Urinary bladder (tissue), 4 donors: ENCODE results near the gene CDH13. TPM values are rescaled to one million over a fixed set of nuclear protein-coding genes. Genes with fewer than 3 reads are reported as not detected.

ENCODE experiments used
- DNase-seq: peaks from one replicate; pipeline ENCODE4 v3.0.0-alpha.2; 2015; ENCODE audit errors: extremely low spot score
- H3K27ac ChIP-seq: one replicate; pipeline ENCODE4 v1.5.1; 2013; ENCODE audit warnings: low read depth, mild to moderate bottlenecking, moderate library complexity
- H3K36me3 ChIP-seq: one replicate; pipeline ENCODE4 v1.6.1; 2013; ENCODE audit warnings: mild to moderate bottlenecking, moderate library complexity; ENCODE audit not compliant: insufficient read depth
- H3K4me1 ChIP-seq: one replicate; pipeline ENCODE4 v1.6.1; 2013; ENCODE audit warnings: mild to moderate bottlenecking, moderate library complexity; ENCODE audit not compliant: insufficient read depth
- H3K4me3 ChIP-seq: one replicate; pipeline ENCODE4 v1.5.1; 2013; ENCODE audit warnings: low read depth, low read length
- WGBS: extraction: QIAGEN DNeasy Blood & Tissue Kit; methylation state at CpG from one replicate; pipeline ENCODE4 v1.1.7; 2013; 5-methylcytosine and 5-hydroxymethylcytosine counted together
- polyA plus RNA-seq: library from polyadenylated mRNA; stranded (reverse); fragments of 200-250 nt; gene quantifications from one replicate; pipeline ENCODE4 v1.2.3, GENCODE V29; 2013
- total RNA-seq: library from RNA; depleted of rRNA; stranded (reverse); fragments of >200 nt; gene quantifications from one replicate; pipeline ENCODE4 v1.2.3, GENCODE V29; 2014
- donor health status: healthy with polysubstance abuse.
- donor health status: healthy.

The CDH13 gene
- total and polyA plus RNA-seq, 2 donors, result 18.9 to 21.5 TPM

DNA sequence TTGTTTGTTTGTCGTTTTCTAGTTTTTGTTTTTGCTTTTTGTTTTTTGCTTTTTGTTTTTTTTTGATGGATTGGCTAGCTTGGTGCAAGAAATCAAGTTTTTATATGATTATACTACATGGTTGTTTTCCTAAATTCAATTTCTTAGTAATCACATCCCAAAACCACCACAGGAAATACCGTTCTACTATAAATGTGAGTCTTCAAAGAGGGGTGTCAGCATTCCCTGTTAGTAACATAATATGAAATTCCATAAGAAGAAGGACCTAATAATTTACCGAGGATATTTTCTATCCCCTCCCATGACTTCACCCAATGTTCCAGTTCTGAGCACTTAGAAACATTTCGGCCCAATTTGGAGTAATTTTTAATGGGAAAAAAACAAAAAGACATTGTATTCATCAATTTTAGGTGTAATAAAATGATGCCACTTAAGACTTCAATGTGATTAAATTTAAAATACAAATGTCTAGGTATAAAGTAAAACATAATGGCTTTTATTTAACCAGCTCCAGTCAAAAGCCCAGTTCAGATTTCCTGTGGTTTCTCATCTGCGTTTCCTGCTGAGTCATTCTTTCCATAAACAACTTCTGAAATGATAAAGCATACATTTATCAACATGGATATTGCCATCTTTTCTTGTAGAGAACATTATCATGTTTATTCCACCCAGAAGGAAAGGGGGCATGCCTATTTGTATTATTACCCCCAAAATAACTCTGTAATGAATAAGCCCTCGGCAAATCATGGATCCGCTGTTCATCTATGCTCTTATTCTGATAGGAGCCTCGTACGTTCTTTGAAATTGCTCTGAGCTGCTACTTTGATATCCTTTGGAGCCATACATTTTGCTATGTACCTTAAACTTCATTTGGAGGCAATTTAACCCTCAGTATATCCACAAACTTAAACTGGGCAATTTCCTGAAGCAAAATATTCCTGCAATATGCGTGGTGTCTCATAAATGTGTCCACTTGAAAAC lies 1209.1 kb downstream of the CDH13 start:
- Histone ChIP-seq H3K4me1 (no peaks in the 10 kb centered on the region), H3K36me3 (no peaks in the 10 kb centered on the region), H3K27ac (no peak overlapping the region), H3K4me3 (no peak overlapping the region)
- DNase-seq, result no peak
- 62% methylated on average over 10 of the region's 10 CpGs for WGBS

DNA sequence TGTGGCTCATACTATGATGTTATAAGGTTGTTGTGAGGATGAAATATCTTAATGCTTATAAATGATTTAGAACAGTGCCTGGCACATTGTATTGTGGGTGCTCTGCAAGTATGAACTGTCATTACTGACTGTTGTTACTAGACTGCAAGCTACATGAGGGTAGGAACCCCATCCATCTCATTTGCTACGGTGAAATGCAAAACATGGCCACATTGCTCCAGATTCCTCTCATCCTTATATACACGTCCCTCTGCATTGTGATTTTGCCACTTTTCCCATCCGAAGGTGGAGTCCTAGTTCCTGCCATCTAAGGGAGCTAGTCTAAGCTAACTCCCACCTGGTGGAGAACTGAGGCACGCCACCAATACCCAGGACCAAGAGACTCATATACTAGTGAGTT lies 1210.8 kb downstream of the CDH13 start:
- 92% methylated on average over 4 of the region's 4 CpGs for WGBS
- Histone ChIP-seq H3K4me1 (no peaks in the 10 kb centered on the region), H3K4me3 (no peak overlapping the region), H3K36me3 (no peaks in the 10 kb centered on the region), H3K27ac (no peak overlapping the region)
- DNase-seq, result no peak

DNA sequence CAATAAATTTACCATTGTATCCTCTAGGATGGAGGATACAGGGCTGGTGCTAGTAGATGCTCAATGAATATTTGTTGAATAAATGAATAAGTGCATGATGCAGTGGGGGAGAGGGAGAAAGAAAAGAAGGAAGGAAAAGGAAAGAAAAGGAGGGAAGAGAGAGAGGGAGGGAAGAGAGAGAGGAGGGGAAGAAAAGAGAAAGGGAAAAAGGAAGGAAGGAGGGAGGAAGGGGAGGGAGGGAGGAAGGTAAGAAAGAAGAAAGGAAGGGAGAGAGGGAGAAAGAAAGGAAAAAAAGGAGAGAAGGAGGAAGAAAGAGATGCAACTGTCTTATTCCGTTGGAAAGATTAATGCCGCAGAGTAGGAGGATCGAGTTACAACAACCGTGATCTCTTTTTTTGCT lies 1211.4 kb downstream of the CDH13 start:
- no peak overlapping the region for H3K4me3 ChIP-seq
- H3K36me3 ChIP-seq, result no peaks in the 10 kb centered on the region
- no peak for DNase-seq
- WGBS, result 40% methylated on average over 4 of the region's 4 CpGs
- no peaks in the 10 kb centered on the region for H3K4me1 ChIP-seq
- no peak overlapping the region for H3K27ac ChIP-seq

DNA sequence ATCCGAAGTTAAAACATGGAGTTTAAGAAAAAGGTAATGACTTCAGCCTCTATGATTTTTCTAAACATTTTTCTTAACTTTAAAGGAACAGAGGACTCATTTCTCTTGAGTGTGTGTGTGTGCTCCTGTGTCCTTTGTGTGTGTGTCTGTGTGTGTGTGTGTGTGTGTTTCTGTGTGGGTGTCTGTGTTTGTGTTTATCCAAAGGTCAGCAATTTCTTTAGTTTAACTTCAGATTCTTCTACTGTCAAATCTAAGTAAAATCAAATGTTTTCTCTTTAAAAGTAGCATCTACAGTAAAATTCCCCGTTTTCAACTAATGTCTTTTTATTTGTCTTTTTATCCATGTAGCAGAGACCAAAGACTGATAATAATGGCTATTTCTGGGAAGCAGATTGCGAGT lies 1212.8 kb downstream of the CDH13 start:
- Histone ChIP-seq H3K4me1 (no peaks in the 10 kb centered on the region), H3K4me3 (no peak overlapping the region), H3K27ac (no peak overlapping the region), H3K36me3 (no peaks in the 10 kb centered on the region)
- no peak for DNase-seq
- WGBS, result 42% methylated on average over 3 of the region's 3 CpGs

DNA sequence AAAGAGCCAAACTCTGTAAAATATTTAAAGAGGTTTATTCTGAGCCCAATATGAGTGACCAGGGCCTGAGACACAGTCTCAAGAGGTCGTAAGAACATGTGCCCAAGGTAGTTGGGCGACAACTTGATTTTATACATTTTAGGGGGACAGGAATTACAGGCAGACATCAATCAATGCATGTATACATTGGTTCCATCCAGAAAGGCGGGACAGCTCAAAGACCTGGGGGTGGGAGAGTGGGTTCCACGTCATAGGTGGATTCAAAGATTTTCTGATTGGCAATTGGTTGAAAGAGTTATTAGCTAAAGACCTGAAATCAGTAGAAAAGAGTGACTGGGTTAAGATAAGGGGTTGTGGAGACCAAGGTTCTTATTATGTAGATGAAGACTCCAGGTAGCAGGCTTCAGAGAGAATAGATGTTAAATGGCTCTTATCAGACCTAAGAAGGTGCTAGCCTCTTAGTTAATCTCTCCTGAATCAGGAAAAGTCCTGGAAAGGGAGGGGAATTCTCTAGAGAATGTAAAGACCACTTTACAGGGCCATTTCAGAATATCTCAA lies 1213.4 kb downstream of the CDH13 start:
- Histone ChIP-seq H3K4me1 (no peaks in the 10 kb centered on the region), H3K36me3 (no peaks in the 10 kb centered on the region), H3K4me3 (no peak overlapping the region), H3K27ac (no peak overlapping the region)
- DNase-seq, result no peak
- WGBS, result 87% methylated on average over 4 of the region's 4 CpGs

DNA sequence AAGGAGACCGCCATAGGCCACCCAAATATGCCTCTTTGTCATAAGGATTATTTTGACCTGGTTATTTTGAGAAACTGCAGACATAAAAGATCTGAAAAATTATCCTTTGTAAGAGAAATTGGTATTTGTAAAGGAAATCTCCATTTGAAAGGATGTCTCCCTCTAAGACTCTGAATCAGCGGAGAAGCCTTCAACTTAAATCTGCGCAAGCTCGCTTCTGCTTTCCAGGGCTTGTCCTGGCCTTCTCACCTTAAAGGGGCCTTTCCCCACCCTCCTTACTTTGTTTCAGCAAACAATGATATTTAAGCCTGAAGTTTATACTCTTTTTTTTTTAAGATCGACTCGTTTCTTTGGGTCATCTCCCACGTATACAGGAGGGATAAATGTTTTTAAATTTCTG lies 1215.5 kb downstream of the CDH13 start:
- Histone ChIP-seq H3K4me1 (no peaks in the 10 kb centered on the region), H3K27ac (no peak overlapping the region), H3K36me3 (no peaks in the 10 kb centered on the region), H3K4me3 (no peak overlapping the region)
- no peak for DNase-seq
- WGBS, result 59% methylated on average over 7 of the region's 7 CpGs

DNA sequence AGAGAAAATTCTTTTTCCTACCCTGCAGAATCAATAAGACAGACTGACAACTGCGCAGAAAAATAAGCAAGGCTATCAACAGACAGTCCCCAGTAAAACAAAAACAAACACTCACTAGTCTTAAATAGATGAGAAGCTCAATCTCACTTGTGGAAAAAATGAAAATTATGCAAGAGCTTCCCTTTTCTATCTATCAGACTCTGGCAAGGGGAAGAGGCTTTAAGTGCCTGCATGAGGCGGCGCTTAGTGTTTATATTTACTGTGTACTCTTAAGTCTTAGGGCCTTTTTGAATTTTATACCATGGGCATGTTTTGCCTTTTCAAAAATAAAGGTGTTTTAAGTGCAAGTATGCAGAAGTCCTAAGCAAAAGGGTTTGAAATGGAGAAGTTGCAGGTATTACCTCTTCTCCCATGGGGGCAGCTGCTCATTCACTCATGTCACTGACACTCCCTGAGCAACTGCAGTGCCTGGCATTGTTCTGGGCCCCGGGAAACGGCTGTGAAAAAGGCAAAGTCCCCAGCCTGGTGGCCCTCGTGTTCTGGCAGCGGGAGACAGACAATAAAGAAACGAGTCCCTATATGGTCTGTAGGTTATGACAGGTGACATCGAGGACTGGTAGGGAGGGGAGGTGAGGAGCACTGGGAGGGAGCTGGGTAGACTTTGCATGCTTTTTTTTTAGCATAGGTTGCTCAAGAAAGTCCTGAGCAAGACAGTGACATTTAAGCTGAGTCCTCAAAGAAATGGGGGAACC lies 1216.2 kb downstream of the CDH13 start:
- 54% methylated on average over 9 of the region's 9 CpGs for WGBS
- DNase-seq, result no peak
- Histone ChIP-seq H3K4me3 (no peak overlapping the region), H3K4me1 (no peaks in the 10 kb centered on the region), H3K27ac (no peak overlapping the region), H3K36me3 (no peaks in the 10 kb centered on the region)

DNA sequence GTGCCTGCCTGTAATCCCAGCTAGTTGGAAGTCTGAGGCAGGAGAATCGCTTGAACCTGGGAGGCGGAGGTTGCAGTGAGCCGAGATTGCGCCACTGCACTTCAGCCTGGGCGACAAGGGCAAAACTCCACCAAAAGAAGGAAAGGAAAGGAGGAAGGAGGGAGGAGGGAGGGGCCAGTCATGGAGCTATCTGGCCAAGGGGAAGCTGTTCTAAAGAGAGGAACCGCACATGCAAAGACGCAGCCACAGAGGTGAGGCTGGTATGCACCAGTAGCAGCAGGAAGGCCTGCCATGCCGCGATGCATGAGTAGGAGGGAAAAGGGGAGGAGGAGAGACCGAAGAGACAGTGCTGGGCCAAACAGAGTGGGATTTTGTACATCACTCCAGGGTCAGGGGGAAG lies 1216.9 kb downstream of the CDH13 start:
- 60% methylated on average over 10 of the region's 10 CpGs for WGBS
- no peak overlapping the region for H3K27ac ChIP-seq
- H3K4me1 ChIP-seq, result no peaks in the 10 kb centered on the region
- no peaks in the 10 kb centered on the region for H3K36me3 ChIP-seq
- H3K4me3 ChIP-seq, result no peak overlapping the region
- no peak for DNase-seq

DNA sequence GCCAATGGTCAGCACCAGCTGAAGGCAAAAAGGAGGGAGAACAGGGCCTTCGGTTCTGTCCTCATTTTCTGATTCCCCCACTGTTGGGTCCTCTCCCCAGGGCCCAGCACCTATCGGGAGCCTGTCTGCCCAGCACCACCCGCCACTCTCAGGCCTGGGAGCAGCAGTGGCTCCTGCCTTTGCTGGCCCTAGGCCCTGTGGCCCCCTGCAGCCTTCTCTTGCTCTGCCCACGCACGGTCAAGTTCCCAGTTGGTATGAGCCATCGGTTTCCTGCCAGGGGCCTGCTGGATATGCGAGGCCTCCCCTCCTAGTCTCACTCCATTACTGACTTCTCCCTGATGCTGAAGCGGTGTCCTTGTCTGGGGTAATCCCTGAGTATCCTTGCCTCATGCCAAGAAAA lies 1218.5 kb downstream of the CDH13 start:
- 95% methylated on average over 8 of the region's 8 CpGs for WGBS
- Histone ChIP-seq H3K4me3 (no peak overlapping the region), H3K27ac (no peak overlapping the region), H3K4me1 (no peaks in the 10 kb centered on the region), H3K36me3 (no peaks in the 10 kb centered on the region)
- DNase-seq, result no peak

DNA sequence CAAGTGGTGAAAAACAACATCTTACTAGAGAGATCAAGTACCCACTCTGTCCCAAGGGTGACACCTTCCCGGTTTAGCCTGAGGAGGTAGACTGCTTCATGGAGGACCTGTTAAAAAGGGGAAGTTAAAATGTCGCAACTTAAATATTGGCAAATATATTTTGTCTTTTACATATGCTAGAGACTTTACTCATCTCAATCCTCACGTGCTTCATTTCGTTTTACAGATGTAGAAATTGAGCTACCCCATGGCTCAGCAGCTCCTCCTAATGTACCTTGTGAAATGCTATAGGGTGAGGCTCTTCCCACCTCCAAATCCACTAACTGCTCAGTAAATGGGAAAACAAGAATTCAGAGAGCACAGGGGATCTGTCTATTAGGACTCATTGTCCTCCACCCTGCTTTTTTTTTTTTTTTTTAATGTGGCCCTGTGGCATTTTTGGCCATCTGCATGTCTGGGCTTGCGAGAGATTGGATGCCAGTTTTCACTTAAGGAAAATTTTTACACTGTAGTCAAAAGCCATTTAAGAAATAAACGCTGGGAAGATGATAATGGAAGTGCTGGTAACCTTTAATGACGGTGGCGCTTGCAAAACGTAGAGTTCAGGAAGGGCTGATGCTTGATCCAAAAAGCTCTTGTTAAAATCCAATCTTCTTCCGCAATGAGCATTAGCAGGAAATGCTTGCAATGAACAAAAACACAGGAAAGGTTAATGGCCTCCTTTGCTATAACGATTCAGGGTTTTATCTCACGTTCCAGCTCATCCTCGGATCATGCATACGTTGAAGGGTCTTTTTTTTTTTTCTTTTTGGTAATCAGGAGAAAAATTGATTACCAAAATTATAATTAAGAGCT lies 1220.8 kb downstream of the CDH13 start:
- WGBS, result 54% methylated on average over 14 of the region's 14 CpGs
- Histone ChIP-seq H3K36me3 (no peaks in the 10 kb centered on the region), H3K27ac (no peak overlapping the region), H3K4me3 (no peak overlapping the region), H3K4me1 (no peaks in the 10 kb centered on the region)
- no peak for DNase-seq

DNA sequence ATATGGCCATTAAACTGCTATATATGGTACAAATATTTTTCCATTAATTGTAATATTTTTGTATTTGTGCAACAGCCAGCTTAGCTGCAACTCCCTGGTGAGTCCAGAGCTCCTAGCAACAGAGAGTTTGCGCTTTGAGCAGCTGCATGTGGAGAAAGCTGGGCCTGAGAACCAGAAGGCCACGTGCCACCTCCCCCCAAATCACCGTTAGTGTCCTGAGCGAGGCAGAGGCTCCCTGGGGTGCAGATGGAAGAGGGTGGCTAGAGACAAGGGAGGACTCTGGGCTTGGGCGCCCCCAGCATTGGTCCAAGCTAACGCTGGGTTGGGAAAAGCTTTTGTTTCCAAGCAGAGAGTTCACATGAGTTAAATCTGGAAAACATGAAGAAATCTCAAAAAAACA lies 1222.7 kb downstream of the CDH13 start:
- 69% methylated on average over 6 of the region's 6 CpGs for WGBS
- DNase-seq, result no peak
- Histone ChIP-seq H3K4me3 (no peak overlapping the region), H3K4me1 (no peaks in the 10 kb centered on the region), H3K27ac (no peak overlapping the region), H3K36me3 (no peaks in the 10 kb centered on the region)
